ENCODE results near the gene GPR4. TPM values are rescaled to one million over a fixed set of nuclear protein-coding genes. Genes with fewer than 3 reads are reported as not detected.
A peak's percentile ranks its signal among the peaks of the same experiment; 100 is the strongest.

Gene GPR4
- total RNA-seq, 4 donors from 2014 or later = 0.62 to 13.5 (median 6.6) TPM

DNA sequence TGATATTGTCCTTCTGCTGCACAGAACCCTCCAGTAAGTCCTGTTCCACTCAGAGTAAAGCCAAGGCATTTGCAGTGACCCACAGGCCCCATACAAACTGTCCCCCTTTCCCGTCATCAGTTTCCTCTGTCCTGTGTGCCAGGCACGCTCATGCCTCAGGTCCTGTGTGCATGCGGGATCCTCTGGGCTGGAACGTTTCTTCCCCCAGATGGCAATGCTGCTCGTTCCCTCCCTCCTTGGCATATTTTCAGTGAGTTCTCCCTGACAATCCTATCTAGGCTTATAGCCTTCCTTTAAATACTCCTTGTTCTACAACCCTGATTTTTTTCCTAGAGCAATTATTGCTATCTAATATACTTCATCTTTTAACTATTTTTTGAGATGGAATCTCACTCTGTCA, 23.2 kb downstream of the GPR4 start:
- H3K27ac ChIP-seq = no peak overlapping the region
- no peak for TF ChIP-seq POLR2A (IDR thresholded peaks at IDR 0.05)
- TF ChIP-seq, protein P1, sequence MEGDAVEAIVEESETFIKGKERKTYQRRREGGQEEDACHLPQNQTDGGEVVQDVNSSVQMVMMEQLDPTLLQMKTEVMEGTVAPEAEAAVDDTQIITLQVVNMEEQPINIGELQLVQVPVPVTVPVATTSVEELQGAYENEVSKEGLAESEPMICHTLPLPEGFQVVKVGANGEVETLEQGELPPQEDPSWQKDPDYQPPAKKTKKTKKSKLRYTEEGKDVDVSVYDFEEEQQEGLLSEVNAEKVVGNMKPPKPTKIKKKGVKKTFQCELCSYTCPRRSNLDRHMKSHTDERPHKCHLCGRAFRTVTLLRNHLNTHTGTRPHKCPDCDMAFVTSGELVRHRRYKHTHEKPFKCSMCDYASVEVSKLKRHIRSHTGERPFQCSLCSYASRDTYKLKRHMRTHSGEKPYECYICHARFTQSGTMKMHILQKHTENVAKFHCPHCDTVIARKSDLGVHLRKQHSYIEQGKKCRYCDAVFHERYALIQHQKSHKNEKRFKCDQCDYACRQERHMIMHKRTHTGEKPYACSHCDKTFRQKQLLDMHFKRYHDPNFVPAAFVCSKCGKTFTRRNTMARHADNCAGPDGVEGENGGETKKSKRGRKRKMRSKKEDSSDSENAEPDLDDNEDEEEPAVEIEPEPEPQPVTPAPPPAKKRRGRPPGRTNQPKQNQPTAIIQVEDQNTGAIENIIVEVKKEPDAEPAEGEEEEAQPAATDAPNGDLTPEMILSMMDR (IDR thresholded peaks at IDR 0.05) = no peak
- intact Hi-C loops (cut with DNase I; ENCODE audit: low total_unique reads) = no loop called here

GRCh38 chr19:45577111-45577905, 24.7 kb downstream of the GPR4 start:
- H3K4me3 ChIP-seq = no peak overlapping the region
- DNase-seq = no peak
- H3K27me3 ChIP-seq = no peaks in the 10 kb centered on the region
- no peaks in the 10 kb centered on the region for H3K36me3 ChIP-seq
- no peaks in the 10 kb centered on the region for H3K9me3 ChIP-seq
- peak overlapping the region; percentile 4 to 54 for H3K27ac ChIP-seq
- TF ChIP-seq, protein P1 (IDR thresholded peaks at IDR 0.05) = no peak
- intact Hi-C loops (cut with DNase I; ENCODE audit: low total_unique reads) = no loop called here
- no peaks in the 10 kb centered on the region for H3K4me1 ChIP-seq

More for the DNA sequence above, 23.2 kb downstream of the GPR4 start:
- Histone ChIP-seq H3K36me3 (no peaks in the 10 kb centered on the region), H3K4me1 (peaks cover 0 to 3% of the 10 kb centered on the region in 2 donors), H3K9me3 (no peaks in the 10 kb centered on the region), H3K4me3 (no peak overlapping the region), H3K27me3 (no peaks in the 10 kb centered on the region)
- no peak for DNase-seq

DNA sequence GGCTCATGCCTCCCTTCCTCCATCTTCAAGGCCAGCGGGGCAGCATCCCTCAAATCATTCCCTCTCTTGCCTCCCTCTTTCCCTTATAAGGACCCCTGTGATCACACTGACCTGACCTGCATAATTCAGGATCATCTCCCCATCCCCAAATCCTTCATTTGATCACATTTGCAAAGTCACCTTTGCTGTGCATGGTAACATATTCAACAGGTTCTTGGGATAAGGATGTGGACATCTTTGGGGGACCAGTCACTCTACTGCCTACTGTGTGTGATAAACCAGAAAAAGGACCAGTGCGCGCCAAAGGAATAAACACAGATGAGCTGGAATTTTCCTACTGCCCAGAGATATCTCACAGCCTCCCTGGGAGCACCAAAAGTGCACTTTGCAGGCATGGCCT, 25.3 kb downstream of the GPR4 start:
- no peaks in the 10 kb centered on the region for H3K27me3 ChIP-seq
- H3K4me1 ChIP-seq = no peaks in the 10 kb centered on the region
- no peaks in the 10 kb centered on the region for H3K9me3 ChIP-seq
- intact Hi-C loops (cut with DNase I; ENCODE audit: low total_unique reads) = no loop called here
- H3K4me3 ChIP-seq = no peak overlapping the region
- H3K36me3 ChIP-seq = no peaks in the 10 kb centered on the region
- no peak for DNase-seq
- peak overlapping the region; percentile 4 to 54 for H3K27ac ChIP-seq
- TF ChIP-seq, protein P1 (IDR thresholded peaks at IDR 0.05) = no peak

- no peaks in the 10 kb centered on the region for H3K4me1 ChIP-seq
- H3K36me3 ChIP-seq = no peaks in the 10 kb centered on the region
- no peak overlapping the region for H3K27ac ChIP-seq
- H3K4me3 ChIP-seq = no peak overlapping the region
- intact Hi-C loops (cut with DNase I; ENCODE audit: low total_unique reads) = no loop called here
- no peak for DNase-seq
- no peaks in the 10 kb centered on the region for H3K9me3 ChIP-seq
- TF ChIP-seq, protein P1 (IDR thresholded peaks at IDR 0.05) = no peak
- TF ChIP-seq POLR2A (IDR thresholded peaks at IDR 0.05) = no peak
- H3K27me3 ChIP-seq = no peaks in the 10 kb centered on the region
Measured at GRCh38 chr19:45575216-45575615, 26.8 kb downstream of the GPR4 start.

DNA sequence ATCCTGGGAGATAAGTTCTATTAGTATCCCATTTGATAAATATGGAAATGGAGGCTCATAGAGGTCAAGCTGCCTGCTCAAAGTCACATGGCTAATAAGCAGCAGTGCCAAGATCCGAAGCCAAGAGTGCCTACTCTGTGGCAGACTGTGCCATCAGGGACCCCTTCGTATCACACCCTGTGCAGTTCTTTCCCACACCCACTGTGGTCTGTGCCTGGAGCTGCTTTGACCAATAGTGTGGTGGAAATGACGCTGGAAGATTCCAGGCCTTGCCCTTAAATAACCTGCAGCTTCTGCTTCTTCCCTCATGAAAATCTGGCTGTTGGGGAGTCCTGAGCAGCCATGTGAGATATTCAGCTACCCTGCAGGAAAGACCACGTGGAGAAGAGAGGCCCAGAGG, 27.5 kb downstream of the GPR4 start:
- Histone ChIP-seq H3K4me1 (no peaks in the 10 kb centered on the region), H3K4me3 (no peak overlapping the region), H3K27me3 (no peaks in the 10 kb centered on the region), H3K36me3 (no peaks in the 10 kb centered on the region), H3K9me3 (no peaks in the 10 kb centered on the region), H3K27ac (no peak overlapping the region)
- DNase-seq = no peak
- no peak for TF ChIP-seq POLR2A (IDR thresholded peaks at IDR 0.05)
- TF ChIP-seq, protein P1 (IDR thresholded peaks at IDR 0.05) = no peak
- intact Hi-C loops (cut with DNase I; ENCODE audit: low total_unique reads) = no loop called here
